MV-4-11 (cell line): ENCODE results near the gene ICAM1.
A peak's percentile ranks its signal among the peaks of the same experiment; 100 is the strongest.
"Not testable (repeated sequence)": the region's sequence is repeated elsewhere in the genome, so short reads cannot be mapped to it uniquely, and the experiment has no call there.

Source experiments
- DNase-seq: peaks from one replicate; lab custom pipeline; 2025; lab: John Stamatoyannopoulos, UW

The ICAM1 gene

DNA sequence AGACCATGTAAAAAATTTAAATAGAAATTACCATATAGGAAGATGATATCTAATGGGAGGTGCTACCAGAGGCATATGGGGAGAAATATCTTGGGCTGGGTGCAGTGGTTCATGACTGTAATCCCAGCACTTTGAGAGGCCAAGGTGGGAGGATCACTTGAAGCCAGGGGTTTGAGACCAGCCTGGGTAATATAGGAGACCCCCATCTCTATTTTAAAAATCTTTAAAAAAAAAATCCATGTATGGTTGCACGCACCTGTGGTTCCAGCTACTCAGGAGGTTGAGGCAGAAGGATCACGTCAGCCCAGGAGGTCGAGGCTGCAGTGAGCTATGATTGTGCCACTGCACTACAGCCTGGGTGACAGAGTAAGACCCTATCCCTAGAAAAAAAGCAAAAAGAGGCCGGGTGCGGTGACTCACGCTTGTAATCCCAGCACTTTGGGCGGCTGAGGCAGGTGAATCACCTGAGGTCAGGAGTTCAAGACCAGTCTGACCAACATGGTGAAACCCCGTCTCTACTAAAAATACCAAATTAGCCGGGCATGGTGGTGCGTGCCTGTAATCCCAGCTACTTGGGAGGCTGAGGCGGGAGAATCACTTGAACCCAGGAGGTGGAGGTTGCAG, 29.0 kb upstream of the ICAM1 start:
- not testable (repeated sequence) for DNase-seq

GRCh38 chr19:10243606-10244005, 27.3 kb upstream of the ICAM1 start:
- DNase-seq, result no peak

GRCh38 chr19:10245189-10245939, 25.6 kb upstream of the ICAM1 start:
- no peak for DNase-seq

- DNase-seq, result no peak
Observed at GRCh38 chr19:10246511-10246910, 24.4 kb upstream of the ICAM1 start.

GRCh38 chr19:10251792-10252694, 18.9 kb upstream of the ICAM1 start, which contains the start of gene MRPL4:
Gene MRPL4 (plus strand): TSS chr19:10252214. CDS start chr19:10252254, 40 bp downstream.
- DNase-seq, result peak; percentile 100

GRCh38 chr19:10252707-10253106, 18.2 kb upstream of the ICAM1 start:
- DNase-seq, result no peak

GRCh38 chr19:10254244-10254643, 16.7 kb upstream of the ICAM1 start:
- DNase-seq, result no peak

DNA sequence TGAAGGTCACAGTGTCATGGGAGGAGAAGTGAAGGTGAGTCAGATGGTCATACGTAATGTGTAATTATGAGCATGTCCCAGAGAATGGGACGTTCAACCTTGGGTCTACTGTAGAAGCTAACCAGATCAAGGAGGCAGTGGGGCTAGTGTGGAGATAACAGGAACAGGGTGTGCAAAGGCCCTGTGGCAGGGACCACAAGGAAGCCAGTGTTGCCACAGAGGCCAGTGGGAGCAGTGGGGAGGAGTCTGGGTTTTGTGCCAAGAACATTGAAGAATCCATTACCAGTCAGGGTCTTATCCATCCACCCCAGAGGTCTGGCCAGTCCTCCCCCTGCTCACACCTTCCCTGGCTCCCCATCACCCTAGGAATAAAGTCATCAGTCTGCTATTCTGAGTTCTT, 15.6 kb upstream of the ICAM1 start:
- no peak for DNase-seq

DNA sequence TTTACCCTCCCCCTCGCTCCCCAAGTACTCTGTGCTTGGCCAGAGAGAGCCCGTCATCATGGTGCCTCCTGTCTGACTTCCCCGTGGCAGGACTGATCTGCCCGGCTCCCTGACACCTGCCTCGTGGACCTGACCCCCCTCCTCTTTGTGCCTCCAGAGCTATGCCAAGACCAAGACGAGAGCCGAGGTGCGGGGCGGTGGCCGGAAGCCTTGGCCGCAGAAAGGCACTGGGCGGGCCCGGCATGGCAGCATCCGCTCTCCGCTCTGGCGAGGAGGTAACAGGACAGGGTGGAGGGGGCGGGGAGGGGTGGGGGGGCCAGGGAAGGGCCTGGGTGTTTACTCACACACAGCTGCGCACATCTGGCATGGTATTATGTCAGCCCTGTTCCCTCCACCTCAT, 14.4 kb upstream of the ICAM1 start:
- DNase-seq, result no peak

- DNase-seq, result no peak
Observed at GRCh38 chr19:10256970-10257615, 13.8 kb upstream of the ICAM1 start.

DNA sequence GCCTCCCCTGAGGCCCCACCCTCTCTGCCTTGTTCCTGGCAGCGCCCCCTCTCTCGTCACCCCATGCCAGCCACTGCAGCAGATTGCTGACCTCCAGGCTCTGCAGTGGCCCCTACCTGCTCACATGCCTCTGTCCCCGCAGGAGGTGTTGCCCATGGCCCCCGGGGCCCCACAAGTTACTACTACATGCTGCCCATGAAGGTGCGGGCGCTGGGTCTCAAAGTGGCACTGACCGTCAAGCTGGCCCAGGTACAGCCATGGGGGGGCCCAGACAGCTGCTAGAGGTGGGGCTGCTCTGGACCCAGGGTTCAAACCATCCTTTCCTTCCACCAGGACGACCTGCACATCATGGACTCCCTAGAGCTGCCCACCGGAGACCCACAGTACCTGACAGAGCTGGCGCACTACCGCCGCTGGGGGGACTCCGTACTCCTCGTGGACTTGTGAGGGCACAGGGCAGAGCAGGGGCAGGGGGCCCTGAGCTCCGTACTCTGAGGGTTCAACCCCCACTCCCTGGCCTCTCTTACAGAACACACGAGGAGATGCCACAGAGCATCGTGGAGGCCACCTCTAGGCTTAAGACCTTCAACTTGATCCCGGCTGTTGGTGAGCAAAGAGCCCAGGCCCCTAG, 12.7 kb upstream of the ICAM1 start:
- DNase-seq, result no peak

DNA sequence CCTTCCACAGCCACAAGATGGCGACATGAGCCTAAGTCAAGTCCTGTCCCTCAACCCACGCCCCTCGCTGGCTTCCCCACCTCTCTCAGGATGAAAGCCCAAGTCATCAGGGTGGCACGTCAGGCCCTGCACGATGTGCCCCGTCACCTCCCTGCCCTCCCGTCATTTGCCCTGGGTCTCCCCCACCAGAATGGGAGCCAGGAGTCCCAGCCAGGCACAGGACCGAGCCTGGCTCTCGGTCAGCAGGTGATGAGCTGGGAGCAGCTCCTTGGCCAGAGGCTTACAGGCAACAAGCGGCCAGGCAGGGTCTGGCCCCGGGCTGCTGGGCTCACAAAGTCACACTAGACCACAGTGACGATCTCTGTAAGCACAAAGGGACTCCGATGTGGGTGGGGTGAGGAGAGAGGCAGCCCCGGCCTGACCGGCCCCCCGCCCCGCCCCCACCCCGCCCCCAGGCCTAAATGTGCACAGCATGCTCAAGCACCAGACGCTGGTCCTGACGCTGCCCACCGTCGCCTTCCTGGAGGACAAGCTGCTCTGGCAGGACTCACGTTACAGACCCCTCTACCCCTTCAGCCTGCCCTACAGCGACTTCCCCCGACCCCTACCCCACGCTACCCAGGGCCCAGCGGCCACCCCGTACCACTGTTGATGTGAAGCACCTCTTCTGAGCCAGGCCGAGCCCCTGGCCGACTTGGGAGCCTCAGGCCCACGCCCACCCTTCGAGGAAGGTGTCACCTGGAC, 11.6 kb upstream of the ICAM1 start:
- DNase-seq, result peak; percentile 83

GRCh38 chr19:10260141-10260584, 10.8 kb upstream of the ICAM1 start:
- DNase-seq, result no peak

GRCh38 chr19:10262771-10263170, 8.1 kb upstream of the ICAM1 start:
- DNase-seq, result no peak

DNA sequence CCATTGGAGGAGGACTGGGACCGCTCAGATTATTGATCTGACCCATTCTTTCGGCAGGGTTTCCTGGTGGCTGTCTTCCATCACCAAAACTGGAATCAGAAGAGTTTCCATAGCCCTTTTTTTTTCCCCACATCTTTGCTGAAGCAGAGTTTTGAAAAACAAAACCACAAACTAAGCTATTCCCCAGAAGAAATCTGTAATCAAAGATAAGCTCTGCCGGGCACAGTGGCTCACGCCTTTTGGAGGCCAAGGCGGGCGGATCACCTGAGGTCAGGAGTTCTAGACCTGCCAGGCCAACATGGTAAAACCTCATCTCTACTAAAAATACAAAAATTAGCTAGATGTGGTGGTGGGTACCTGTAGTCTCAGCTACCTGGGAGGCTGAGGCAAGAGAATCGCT, 4.2 kb upstream of the ICAM1 start:
- DNase-seq, result no peak

GRCh38 chr19:10268071-10268470, 2.8 kb upstream of the ICAM1 start:
- DNase-seq, result no peak

GRCh38 chr19:10269333-10270179, 1.4 kb upstream of the ICAM1 start:
- peak; percentile 80 for DNase-seq

GRCh38 chr19:10270180-10270615, 722 bp upstream of the ICAM1 start:
- peak; percentile 97 for DNase-seq

GRCh38 chr19:10271543-10272086, 695 bp downstream of the ICAM1 start:
- peak; percentile 42 for DNase-seq

- no peak for DNase-seq
Observed at GRCh38 chr19:10274589-10274988, 3.7 kb downstream of the ICAM1 start.
